ENCODE results near the gene MIB1. TPM values are rescaled to one million over a fixed set of nuclear protein-coding genes. Genes with fewer than 3 reads are reported as not detected.

Gene MIB1
- total and polyA plus RNA-seq, 9 of the 15 experiments (the other 6 are each of a cell fraction or from before 2014, with no cell fraction given) = 7.2 to 43.8 (median 23.2) TPM

- TF ChIP-seq SMAD4 (CRISPR knock-in tag; conservative IDR thresholded peaks at IDR 0.05) = peak; percentile 13; the same call in 1 of the 2 replicates
- TF ChIP-seq, protein P1, sequence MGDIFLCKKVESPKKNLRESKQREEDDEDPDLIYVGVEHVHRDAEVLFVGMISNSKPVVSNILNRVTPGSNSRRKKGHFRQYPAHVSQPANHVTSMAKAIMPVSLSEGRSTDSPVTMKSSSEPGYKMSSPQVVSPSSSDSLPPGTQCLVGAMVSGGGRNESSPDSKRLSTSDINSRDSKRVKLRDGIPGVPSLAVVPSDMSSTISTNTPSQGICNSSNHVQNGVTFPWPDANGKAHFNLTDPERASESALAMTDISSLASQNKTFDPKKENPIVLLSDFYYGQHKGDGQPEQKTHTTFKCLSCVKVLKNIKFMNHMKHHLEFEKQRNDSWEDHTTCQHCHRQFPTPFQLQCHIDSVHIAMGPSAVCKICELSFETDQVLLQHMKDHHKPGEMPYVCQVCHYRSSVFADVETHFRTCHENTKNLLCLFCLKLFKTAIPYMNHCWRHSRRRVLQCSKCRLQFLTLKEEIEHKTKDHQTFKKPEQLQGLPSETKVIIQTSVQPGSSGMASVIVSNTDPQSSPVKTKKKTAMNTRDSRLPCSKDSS (IDR thresholded peaks at IDR 0.05; ENCODE audit: low read depth, partially characterized antibody) = no peak
- TF ChIP-seq TAF9B (IDR thresholded peaks at IDR 0.05; ENCODE audit: partially characterized antibody) = no peak
- peak; percentile 50; the same call in 1 of the 2 replicates for TF ChIP-seq USF1 (CRISPR knock-in tag; IDR thresholded peaks at IDR 0.05)
- TF ChIP-seq BRD4 (IDR thresholded peaks at IDR 0.05) = peak; percentile 42; the same call in 1 of the 2 replicates
- no peak for TF ChIP-seq ZNF551 (CRISPR knock-in tag; IDR thresholded peaks at IDR 0.05)
- TF ChIP-seq NFIC (IDR thresholded peaks at IDR 0.05) = no peak; the same call in 1 of the 2 replicates
- no peak for TF ChIP-seq TBL1XR1 (IDR thresholded peaks at IDR 0.05; ENCODE audit: low read length in 2 of 2)
- no peak for TF ChIP-seq SETDB1 (IDR thresholded peaks at IDR 0.05; ENCODE audit: low read length)
- no peak for TF ChIP-seq HEY1 (CRISPR knock-in tag; IDR thresholded peaks at IDR 0.05; ENCODE audit: borderline replicate concordance)
- TF ChIP-seq ATF4 (CRISPR knock-in tag; IDR thresholded peaks at IDR 0.05) = no peak
- no peak for TF ChIP-seq GTF3C2 (IDR thresholded peaks at IDR 0.05; ENCODE audit: borderline replicate concordance, extremely low read depth, insufficient read length)
- 0 out of 2 replicates have a peak, but pooled peaks have one; percentile 54 for TF ChIP-seq CXXC5 (CRISPR knock-in tag; IDR thresholded peaks at IDR 0.05)
- TF ChIP-seq, protein P2, sequence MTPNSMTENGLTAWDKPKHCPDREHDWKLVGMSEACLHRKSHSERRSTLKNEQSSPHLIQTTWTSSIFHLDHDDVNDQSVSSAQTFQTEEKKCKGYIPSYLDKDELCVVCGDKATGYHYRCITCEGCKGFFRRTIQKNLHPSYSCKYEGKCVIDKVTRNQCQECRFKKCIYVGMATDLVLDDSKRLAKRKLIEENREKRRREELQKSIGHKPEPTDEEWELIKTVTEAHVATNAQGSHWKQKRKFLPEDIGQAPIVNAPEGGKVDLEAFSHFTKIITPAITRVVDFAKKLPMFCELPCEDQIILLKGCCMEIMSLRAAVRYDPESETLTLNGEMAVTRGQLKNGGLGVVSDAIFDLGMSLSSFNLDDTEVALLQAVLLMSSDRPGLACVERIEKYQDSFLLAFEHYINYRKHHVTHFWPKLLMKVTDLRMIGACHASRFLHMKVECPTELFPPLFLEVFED (CRISPR knock-in tag; conservative IDR thresholded peaks at IDR 0.05) = no peak
- peak; percentile 69 for TF ChIP-seq TAF1 (IDR thresholded peaks at IDR 0.05; ENCODE audit: control insufficient read depth, extremely low read depth, insufficient read depth, low read length, severe bottlenecking)
- TF ChIP-seq C11orf30 (IDR thresholded peaks at IDR 0.05; ENCODE audit: low read depth) = no peak
- TF ChIP-seq ZNF75A (CRISPR knock-in tag; IDR thresholded peaks at IDR 0.05) = no peak
- peak; percentile 86 for TF ChIP-seq SUPT5H (IDR thresholded peaks at IDR 0.05)
- TF ChIP-seq MBD2 (IDR thresholded peaks at IDR 0.05; ENCODE audit: borderline replicate concordance, low read depth) = peak; percentile 54; the same call in 1 of the 2 replicates
These were observed at the start of gene MIB1 (continued) for GRCh38 chr18:21740538-21741311.
